Small intestine (tissue), 7 donors: ENCODE data around the gene M1AP. TPM values are rescaled to one million over a fixed set of nuclear protein-coding genes. Genes with fewer than 3 reads are reported as not detected.
"Not testable (repeated sequence)": the region's sequence is repeated elsewhere in the genome, so short reads cannot be mapped to it uniquely, and the experiment has no call there.

Experiments
- DNase-seq, 2 donors: peaks; one replicate each; pipeline versions ENCODE4 v3.0.0 to v3.0.0-alpha.2; 2013
- FAIRE-seq: peaks from 2 replicates; lab custom pipeline; 2012; peaks lifted over from hg19 to GRCh38; lab: Jason Lieb, UNC
- H3K27ac ChIP-seq, 3 donors: one replicate each; pipeline ENCODE4 v1.5.1; 2013; ENCODE audit warnings: low read length in 2 of 3, mild to moderate bottlenecking in 2 of 3, control low read depth in 1 of 3, inconsistent platforms in 1 of 3, low read depth in 1 of 3, moderate library complexity in 1 of 3
- H3K27me3 ChIP-seq, 3 donors: one replicate each; pipeline ENCODE4 v1.6.1; 2013; ENCODE audit warnings: low read length in 3 of 3, inconsistent platforms in 1 of 3; ENCODE audit not compliant: control insufficient read depth in 3 of 3, insufficient read depth in 3 of 3
- H3K36me3 ChIP-seq, 3 donors: one replicate each; pipeline ENCODE4 v1.6.1; 2013; ENCODE audit warnings: low read length in 3 of 3, inconsistent platforms in 1 of 3, low read depth in 1 of 3, mild to moderate bottlenecking in 1 of 3, moderate library complexity in 1 of 3; ENCODE audit not compliant: control insufficient read depth in 3 of 3, insufficient read depth in 2 of 3
- H3K4me1 ChIP-seq, 3 donors: one replicate each; pipeline ENCODE4 v1.6.1; 2013; ENCODE audit warnings: low read length in 2 of 3, inconsistent platforms in 1 of 3, low read depth in 1 of 3, mild to moderate bottlenecking in 1 of 3, moderate library complexity in 1 of 3; ENCODE audit not compliant: control insufficient read depth in 3 of 3, insufficient read depth in 2 of 3
- H3K4me3 ChIP-seq, 3 donors: one replicate each; pipeline ENCODE4 v1.5.1; 2013; ENCODE audit warnings: low read length in 3 of 3, control low read depth in 1 of 3, inconsistent platforms in 1 of 3, low read depth in 1 of 3, mild to moderate bottlenecking in 1 of 3, moderate library complexity in 1 of 3
- H3K9me3 ChIP-seq, 2 donors: one replicate each; pipeline ENCODE4 v1.6.1; 2013; ENCODE audit warnings: low read depth in 1 of 2, low read length in 1 of 2; ENCODE audit not compliant: control insufficient read depth in 2 of 2, insufficient read depth in 1 of 2
- WGBS, 3 donors: extraction: QIAGEN DNeasy Blood & Tissue Kit; methylation state at CpG; one replicate each; pipeline ENCODE4 v1.1.7; 2013; 5-methylcytosine and 5-hydroxymethylcytosine counted together
- polyA plus RNA-seq, 4 donors: library from polyadenylated mRNA; stranded (reverse) in 3 of 4; unstranded in 1 of 4; fragments of 200-250 nt in 3 of 4; fragments of 120-200 nt in 1 of 4; gene quantifications; one replicate each; pipeline versions ENCODE4 v1.2.1 to v1.2.3, GENCODE V29; 2013
- donor health status: healthy with polysubstance abuse.
- donor health status: control.
- donor health status: control.
- donor health status: Bipolar disorder and iron deficiency.
- donor health status: healthy.

Gene M1AP
- polyA plus RNA-seq, 4 donors, result 0.12 to 0.13 TPM; not detected in 2

DNA sequence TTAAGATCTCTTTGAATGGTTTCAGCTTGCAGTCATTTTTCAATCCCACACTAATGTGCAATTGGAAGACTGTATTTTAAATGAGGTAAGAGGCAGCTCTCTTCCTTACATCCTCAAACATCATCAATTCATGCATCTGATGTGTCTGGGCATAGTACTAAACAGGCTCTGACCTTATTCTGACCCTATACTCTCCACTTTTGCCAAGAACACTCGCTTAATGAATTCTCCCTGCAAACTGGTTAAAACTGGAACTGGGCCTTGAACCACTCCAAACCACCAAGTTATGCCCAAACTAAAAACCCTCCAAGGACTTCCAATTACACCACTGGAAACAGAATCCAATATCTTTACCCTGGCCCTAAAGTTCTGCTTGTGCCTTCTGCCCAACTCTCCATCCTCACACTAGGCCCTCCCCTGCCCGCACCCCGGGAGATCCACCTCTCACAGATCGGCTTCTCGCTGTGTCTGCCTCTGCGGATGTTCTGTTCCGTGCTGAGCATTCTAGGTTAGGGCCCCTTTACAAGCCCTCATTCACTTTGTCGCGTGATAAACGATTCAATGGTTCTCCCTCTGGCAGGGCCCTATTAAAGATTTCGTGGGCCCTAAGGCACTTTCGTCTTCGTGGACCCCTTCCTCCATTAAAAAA lies 1.2 kb downstream of the M1AP start:
- Histone ChIP-seq H3K4me1 (no peaks in the 10 kb centered on the region), H3K27me3 (peaks cover 0 to 33% (median 6%) of the 10 kb centered on the region in 3 donors), H3K4me3 (no peak overlapping the region), H3K36me3 (no peaks in the 10 kb centered on the region), H3K27ac (no peak overlapping the region), H3K9me3 (peaks cover 0 to 3% of the 10 kb centered on the region in 2 donors)
- 96 to 98% (median 98%) methylated on average over 13 of the region's 13 CpGs for WGBS, 3 donors
- DNase-seq, result no peak
- no peak for FAIRE-seq

DNA sequence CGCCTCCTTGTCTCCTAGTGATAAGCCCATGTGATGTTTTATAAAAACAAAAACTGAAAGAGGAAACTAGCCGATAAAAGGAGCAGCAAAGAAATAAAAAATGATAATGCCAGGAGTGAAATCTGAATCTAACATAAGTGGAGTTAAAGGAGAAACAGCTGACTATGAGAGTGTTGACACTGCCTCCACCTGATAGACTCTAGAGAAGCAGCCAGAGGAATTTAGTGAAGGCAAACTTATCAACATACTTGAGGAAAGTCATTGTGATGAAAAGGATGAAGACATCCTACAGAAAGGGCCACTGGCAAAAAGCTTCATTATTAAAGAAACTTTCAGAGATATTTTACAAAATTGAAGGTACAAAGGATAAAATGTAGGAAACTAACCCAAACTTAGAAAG lies 1.9 kb downstream of the M1AP start:
- WGBS, 3 donors, result 20 to 61% (median 25%) methylated on average over 2 of the region's 2 CpGs

DNA sequence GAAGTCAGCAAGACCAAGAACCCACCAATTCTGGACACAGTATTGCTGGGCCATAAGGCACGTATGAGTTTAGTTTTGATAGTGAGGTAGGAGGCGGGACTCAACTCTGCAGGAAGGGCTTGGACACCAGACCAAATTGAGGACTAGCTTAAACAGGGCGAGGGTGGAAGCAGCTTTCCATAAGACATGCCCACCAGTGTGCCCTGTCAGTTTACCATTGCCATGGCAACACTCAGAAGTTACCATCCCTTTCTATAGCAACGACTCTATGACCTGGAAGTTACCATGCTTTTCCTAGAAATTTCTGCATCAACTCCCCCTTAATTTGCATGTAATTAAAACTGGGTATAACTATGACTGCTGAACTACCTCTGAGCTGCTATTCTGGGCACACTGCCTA lies 2.8 kb downstream of the M1AP start:
- Histone ChIP-seq H3K4me1 (no peaks in the 10 kb centered on the region), H3K4me3 (no peak overlapping the region), H3K27me3 (peaks cover 0 to 33% (median 6%) of the 10 kb centered on the region in 3 donors), H3K27ac (no peak overlapping the region), H3K9me3 (peaks cover 0 to 3% of the 10 kb centered on the region in 2 donors), H3K36me3 (no peaks in the 10 kb centered on the region)
- WGBS, 3 donors, result 64 to 73% (median 71%) methylated on average over 4 of the region's 4 CpGs
- no peak for FAIRE-seq
- DNase-seq, result no peak

More for the DNA sequence above, 1.9 kb downstream of the M1AP start:
- no peak for FAIRE-seq
- Histone ChIP-seq H3K4me1 (no peaks in the 10 kb centered on the region), H3K36me3 (no peaks in the 10 kb centered on the region), H3K9me3 (peaks cover 0 to 3% of the 10 kb centered on the region in 2 donors), H3K27ac (no peak overlapping the region), H3K27me3 (peaks cover 0 to 33% (median 6%) of the 10 kb centered on the region in 3 donors), H3K4me3 (no peak overlapping the region)
- no peak for DNase-seq

DNA sequence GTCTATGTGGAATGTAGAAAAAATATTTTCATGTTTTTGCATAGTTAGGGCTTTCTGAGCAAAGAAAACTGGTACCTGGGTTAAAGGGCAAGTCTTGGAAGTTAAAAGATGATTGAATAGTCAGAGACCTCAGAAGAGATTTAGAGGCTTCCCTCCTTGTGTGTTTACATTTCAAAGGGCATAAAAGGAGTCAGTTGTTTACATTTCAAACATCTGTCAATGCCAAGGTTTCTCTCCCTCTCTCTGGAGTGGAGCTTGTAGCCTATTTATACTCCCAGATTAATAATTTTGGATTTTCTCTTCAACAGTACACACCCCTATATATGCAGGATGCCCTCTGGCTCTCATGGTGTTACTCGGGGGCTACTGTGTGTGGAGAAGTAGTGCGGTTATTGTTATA lies 8.6 kb downstream of the M1AP start:
- no peak for FAIRE-seq
- no peaks in the 10 kb centered on the region for H3K4me1 ChIP-seq
- peaks cover 0 to 2% (median 0%) of the 10 kb centered on the region in 3 donors for H3K27me3 ChIP-seq
- no peaks in the 10 kb centered on the region for H3K36me3 ChIP-seq
- 81 to 86% (median 83%) methylated on average over 2 of the region's 2 CpGs for WGBS, 3 donors
- H3K27ac ChIP-seq, result no peak overlapping the region
- no peaks in the 10 kb centered on the region for H3K9me3 ChIP-seq
- no peak for DNase-seq
- H3K4me3 ChIP-seq, result no peak overlapping the region

DNA sequence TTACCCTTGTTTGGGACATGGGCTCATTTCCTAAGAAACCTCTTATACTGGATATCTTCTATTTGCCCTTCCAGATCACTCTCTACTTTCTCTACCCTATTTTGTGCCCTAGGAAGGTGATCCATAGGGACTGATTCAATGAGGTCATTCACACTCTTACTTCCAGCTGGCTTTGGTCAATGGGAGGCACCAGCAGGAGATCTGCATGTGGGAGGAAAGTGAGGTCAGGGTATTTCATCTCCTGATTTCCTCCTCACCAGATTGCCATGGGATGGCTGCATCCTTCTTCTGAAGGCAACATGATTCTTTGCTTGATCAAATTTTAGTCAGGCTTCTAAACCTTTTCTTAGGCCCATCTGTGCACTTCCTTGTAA lies 15.2 kb downstream of the M1AP start:
- no peak for FAIRE-seq
- Histone ChIP-seq H3K36me3 (no peaks in the 10 kb centered on the region), H3K9me3 (no peaks in the 10 kb centered on the region)

DNA sequence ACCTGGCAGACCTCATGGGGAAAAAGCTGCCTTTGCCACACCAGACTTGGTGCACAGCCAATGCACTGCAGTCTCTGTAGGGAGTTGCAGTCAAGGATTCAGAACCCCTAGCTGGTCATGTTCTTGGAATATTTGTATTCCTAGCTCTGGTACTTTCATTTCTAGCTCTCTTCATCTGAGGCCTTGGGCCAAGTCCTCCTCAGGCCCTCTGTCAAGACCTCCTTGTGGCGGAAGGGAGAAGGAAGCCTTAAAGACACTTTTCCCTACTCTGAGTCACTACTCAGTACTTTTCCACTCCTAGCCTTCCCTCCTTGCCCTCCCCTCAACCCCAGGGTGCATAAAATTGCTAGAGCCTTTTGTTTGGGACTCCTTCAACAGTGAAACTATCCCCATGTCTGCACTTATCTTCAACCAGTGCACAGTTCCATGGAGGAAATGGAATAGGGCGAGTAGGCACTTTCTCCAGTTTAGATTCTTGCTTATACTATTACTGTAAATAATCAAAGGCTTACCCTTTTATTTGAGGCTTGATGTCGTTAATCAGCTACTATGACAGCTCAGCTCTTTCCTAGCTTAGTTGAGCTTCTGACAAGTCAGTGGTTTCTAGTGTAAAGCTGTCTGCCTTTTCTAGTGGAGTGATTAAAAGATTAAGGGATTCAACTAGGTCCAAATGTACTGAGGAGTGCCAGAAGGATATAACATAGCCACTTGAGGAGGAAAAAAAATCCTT lies 15.8 kb downstream of the M1AP start:
- FAIRE-seq, result no peak

More for the DNA sequence above, 15.2 kb downstream of the M1AP start:
- Histone ChIP-seq H3K27me3 (no peaks in the 10 kb centered on the region), H3K4me3 (no peak overlapping the region), H3K27ac (no peak overlapping the region), H3K4me1 (no peaks in the 10 kb centered on the region)
- no peak for DNase-seq

DNA sequence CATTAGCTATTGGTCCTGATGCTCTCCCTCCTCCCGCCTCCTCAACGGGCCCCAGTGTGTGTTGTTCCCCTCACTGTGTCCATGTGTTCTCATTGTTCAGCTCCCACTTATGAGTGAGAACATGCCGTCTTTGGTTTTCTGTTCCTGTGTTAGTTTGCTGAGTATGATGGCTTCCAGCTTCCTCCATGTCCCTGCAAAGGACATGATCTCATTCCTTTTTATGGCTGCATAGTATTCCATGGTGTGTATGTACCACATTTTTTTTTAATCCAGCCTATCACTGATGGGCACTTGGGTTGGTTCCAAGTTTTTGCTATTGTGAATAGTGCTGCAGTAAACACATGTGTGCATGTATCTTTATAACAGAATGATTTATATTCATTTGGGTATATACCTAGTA lies 17.7 kb downstream of the M1AP start:
- H3K4me1 ChIP-seq, H3K27ac ChIP-seq, H3K9me3 ChIP-seq, H3K4me3 ChIP-seq, H3K27me3 ChIP-seq, FAIRE-seq, DNase-seq, H3K36me3 ChIP-seq: not testable (repeated sequence)
- 95 to 98% (median 96%) methylated on average over 3 of the region's 3 CpGs for WGBS, 3 donors

More for the DNA sequence above, 15.8 kb downstream of the M1AP start:
- WGBS, 3 donors, result 77 to 87% (median 81%) methylated on average over 3 of the region's 3 CpGs
- Histone ChIP-seq H3K36me3 (no peaks in the 10 kb centered on the region), H3K27ac (no peak overlapping the region), H3K27me3 (no peaks in the 10 kb centered on the region), H3K4me3 (no peak overlapping the region), H3K4me1 (no peaks in the 10 kb centered on the region), H3K9me3 (no peaks in the 10 kb centered on the region)
- DNase-seq, result no peak

DNA sequence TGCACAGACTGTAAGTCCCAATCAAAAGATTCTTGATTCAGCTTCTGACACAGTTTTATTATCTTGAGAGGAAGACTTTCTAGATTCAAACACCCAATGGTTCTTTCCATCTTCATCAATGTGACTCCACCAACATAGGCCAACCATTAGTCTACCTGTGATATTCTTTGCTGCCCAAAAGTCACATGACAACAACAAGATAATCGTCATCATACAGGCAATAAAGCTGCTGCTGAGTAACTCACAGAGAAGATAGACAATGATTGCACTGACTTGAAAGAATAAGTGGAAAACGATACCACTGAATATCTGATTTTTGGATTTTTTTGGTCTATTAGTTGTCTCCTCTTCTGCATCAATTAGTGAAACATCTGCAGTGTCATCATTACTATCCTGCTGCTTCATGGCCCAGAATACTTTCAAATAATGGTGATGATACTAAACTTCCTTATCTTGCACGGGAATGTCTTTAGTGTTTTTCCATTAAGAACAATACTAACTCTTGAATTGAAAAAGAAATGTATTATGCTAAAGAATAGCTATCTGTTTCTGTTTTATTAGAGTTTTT lies 19.5 kb downstream of the M1AP start:
- H3K4me1 ChIP-seq, result no peaks in the 10 kb centered on the region
- H3K4me3 ChIP-seq, result no peak overlapping the region
- H3K36me3 ChIP-seq, result no peaks in the 10 kb centered on the region
- no peak for DNase-seq
- no peaks in the 10 kb centered on the region for H3K9me3 ChIP-seq
- H3K27me3 ChIP-seq, result no peaks in the 10 kb centered on the region
- FAIRE-seq, result peak; percentile 85
- H3K27ac ChIP-seq, result no peak overlapping the region
- 48 to 64% (median 50%) methylated on average over 3 of the region's 3 CpGs for WGBS, 3 donors
